Ammon's horn (tissue), 1 donor: Measurements from ENCODE around the gene ARMH2.
"Not testable (repeated sequence)": the region's sequence is repeated elsewhere in the genome, so short reads cannot be mapped to it uniquely, and the experiment has no call there.

Experiments used
- DNase-seq: peaks from one replicate; pipeline ENCODE4 v3.0.0-alpha.2; 2016; ENCODE audit warnings: low spot score

Gene ARMH2

GRCh38 chr6:24764833-24765828 lies 33.6 kb downstream of the ARMH2 start:
- DNase-seq: not testable (repeated sequence)

GRCh38 chr6:24763578-24763977 lies 35.1 kb downstream of the ARMH2 start:
- no peak for DNase-seq

- DNase-seq: no peak
These were observed 36.9 kb downstream of the ARMH2 start for GRCh38 chr6:24761851-24762250.

- DNase-seq: no peak
These were observed 37.4 kb downstream of the ARMH2 start for GRCh38 chr6:24761193-24761835.

- DNase-seq: no peak
These were observed 38.5 kb downstream of the ARMH2 start for GRCh38 chr6:24760210-24760609.

- DNase-seq: no peak
These were observed 39.0 kb downstream of the ARMH2 start for GRCh38 chr6:24759718-24760117.

- peak; percentile 10 for DNase-seq
These were observed 41.1 kb downstream of the ARMH2 start for GRCh38 chr6:24757611-24758010.

GRCh38 chr6:24755279-24755678 lies 43.4 kb downstream of the ARMH2 start:
- no peak for DNase-seq

- not testable (repeated sequence) for DNase-seq
These were observed 44.3 kb downstream of the ARMH2 start for GRCh38 chr6:24754378-24754777.

GRCh38 chr6:24753545-24753944 lies 45.2 kb downstream of the ARMH2 start:
- DNase-seq: no peak

GRCh38 chr6:24752917-24753492 lies 45.7 kb downstream of the ARMH2 start:
- DNase-seq: no peak

GRCh38 chr6:24752503-24752902 lies 46.2 kb downstream of the ARMH2 start:
- DNase-seq: no peak

- not testable (repeated sequence) for DNase-seq
These were observed 47.8 kb downstream of the ARMH2 start for GRCh38 chr6:24750878-24751277.

- DNase-seq: peak; percentile 10
These were observed 49.4 kb downstream of the ARMH2 start for GRCh38 chr6:24749297-24749696.
